Esophagus muscularis mucosa (tissue), 4 donors: ENCODE results near the gene EDEM1. TPM values are rescaled to one million over a fixed set of nuclear protein-coding genes. Genes with fewer than 3 reads are reported as not detected.

Source experiments
- DNase-seq: peaks from one replicate; pipeline ENCODE4 v3.0.0-alpha.2; 2017; ENCODE audit errors: extremely low spot score
- H3K27ac ChIP-seq, 4 donors: fragments of 200-600 bp; sonication (generic); replicated peaks in 1 of 4; 1 replicate in 3 of 4; 2 replicates in 1 of 4; pipeline ENCODE4 v1.5.1; 2016 to 2019; ENCODE audit warnings: mild to moderate bottlenecking in 1 of 4
- H3K27me3 ChIP-seq, 4 donors: fragments of 200-600 bp; sonication (generic); one replicate each; pipeline versions ENCODE4 v1.5.1 to v1.6.0; 2016 to 2019
- H3K36me3 ChIP-seq, 4 donors: fragments of 200-600 bp; sonication (generic); one replicate each; pipeline ENCODE4 v1.5.1; 2016 to 2019
- H3K4me1 ChIP-seq, 4 donors: fragments of 200-600 bp; sonication (generic); one replicate each; pipeline ENCODE4 v1.5.1; 2016 to 2019
- H3K4me3 ChIP-seq, 4 donors: fragments of 200-600 bp; sonication (generic); 1 replicate in 2 of 4; 2 replicates in 2 of 4; pipeline ENCODE4 v1.5.1; 2016 to 2019; ENCODE audit warnings: mild to moderate bottlenecking in 4 of 4, moderate library complexity in 1 of 4
- H3K9me3 ChIP-seq, 4 donors: fragments of 200-600 bp; sonication (generic); 1 replicate in 3 of 4; 2 replicates in 1 of 4; pipeline ENCODE4 v1.5.1; 2016 to 2019
- EP300 ChIP-seq: sonication (generic); formaldehyde crosslinking; IDR thresholded peaks from one replicate; pipeline ENCODE4 v1.6.1; 2017; ENCODE audit warnings: antibody characterized with exemption
- POLR2A ChIP-seq: fragments of 450-650 bp; IDR thresholded peaks from one replicate; pipeline ENCODE4 v1.6.1; 2017; ENCODE audit warnings: antibody characterized with exemption, moderate library complexity, mild to moderate bottlenecking, low read depth
- POLR2AphosphoS5 ChIP-seq, 2 donors: sonication (generic); formaldehyde crosslinking; IDR thresholded peaks; one replicate each; pipeline ENCODE4 v1.6.1; 2017; ENCODE audit warnings: antibody characterized with exemption in 2 of 2
- WGBS: methylation state at CpG from one replicate; pipeline ENCODE4 v1.1.5; 2018; 5-methylcytosine and 5-hydroxymethylcytosine counted together
- intact Hi-C: fragments of 100-400 bp; cut with DNase I; formaldehyde crosslinking; loops from one replicate; pipeline ENCODE4 v1.15.1; 2023
- total RNA-seq, 4 donors: library from RNA; depleted of rRNA; stranded (reverse); fragments of >200 nt; gene quantifications; one replicate each; pipeline versions ENCODE4 v1.1.0 to v1.2.1, GENCODE V29; 2016
- TF ChIP-seq, protein P1 (sequence below), 3 experiments: fragments of 200-600 bp in 2 of 3; fragments of 450-650 bp in 1 of 3; sonication (generic) in 2 of 3; IDR thresholded peaks; one replicate each; pipeline ENCODE4 v1.5.1; 2017 to 2019; ENCODE audit warnings: antibody characterized with exemption in 3 of 3, mild to moderate bottlenecking in 2 of 3, moderate library complexity in 1 of 3

EDEM1 gene
- total RNA-seq, 4 donors from 2014 or later, result 16.6 to 23.3 (median 19.3) TPM

DNA sequence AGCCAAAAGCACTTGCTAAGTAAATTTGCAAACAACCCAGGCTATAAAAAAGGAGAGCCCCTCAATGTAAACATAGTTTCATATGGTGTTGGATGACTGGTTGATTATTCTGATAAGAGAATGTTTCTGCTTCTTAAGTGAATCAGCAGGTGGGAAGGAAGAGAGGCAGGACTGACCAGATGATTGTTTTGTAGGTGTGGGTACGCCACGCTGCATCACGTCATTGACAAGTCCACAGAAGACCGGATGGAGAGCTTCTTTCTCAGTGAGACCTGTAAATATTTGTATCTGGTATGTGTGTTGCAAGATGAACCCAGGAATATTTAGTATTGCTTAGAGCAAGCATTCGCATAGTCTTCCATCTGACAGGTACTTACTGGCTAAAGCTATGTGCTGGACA lies 23.4 kb downstream of the EDEM1 start:
- Histone ChIP-seq H3K27ac (no peak overlapping the region), H3K4me1 (no peaks in the 10 kb centered on the region), H3K4me3 (no peak overlapping the region), H3K9me3 (no peaks in the 10 kb centered on the region), H3K36me3 (peaks cover 68 to 100% (median 96%) of the 10 kb centered on the region in 4 donors), H3K27me3 (no peaks in the 10 kb centered on the region)
- 91% methylated on average over 5 of the region's 5 CpGs for WGBS
- TF ChIP-seq POLR2AphosphoS5 (IDR thresholded peaks at IDR 0.05), result no peak
- TF ChIP-seq, protein P1, sequence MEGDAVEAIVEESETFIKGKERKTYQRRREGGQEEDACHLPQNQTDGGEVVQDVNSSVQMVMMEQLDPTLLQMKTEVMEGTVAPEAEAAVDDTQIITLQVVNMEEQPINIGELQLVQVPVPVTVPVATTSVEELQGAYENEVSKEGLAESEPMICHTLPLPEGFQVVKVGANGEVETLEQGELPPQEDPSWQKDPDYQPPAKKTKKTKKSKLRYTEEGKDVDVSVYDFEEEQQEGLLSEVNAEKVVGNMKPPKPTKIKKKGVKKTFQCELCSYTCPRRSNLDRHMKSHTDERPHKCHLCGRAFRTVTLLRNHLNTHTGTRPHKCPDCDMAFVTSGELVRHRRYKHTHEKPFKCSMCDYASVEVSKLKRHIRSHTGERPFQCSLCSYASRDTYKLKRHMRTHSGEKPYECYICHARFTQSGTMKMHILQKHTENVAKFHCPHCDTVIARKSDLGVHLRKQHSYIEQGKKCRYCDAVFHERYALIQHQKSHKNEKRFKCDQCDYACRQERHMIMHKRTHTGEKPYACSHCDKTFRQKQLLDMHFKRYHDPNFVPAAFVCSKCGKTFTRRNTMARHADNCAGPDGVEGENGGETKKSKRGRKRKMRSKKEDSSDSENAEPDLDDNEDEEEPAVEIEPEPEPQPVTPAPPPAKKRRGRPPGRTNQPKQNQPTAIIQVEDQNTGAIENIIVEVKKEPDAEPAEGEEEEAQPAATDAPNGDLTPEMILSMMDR (IDR thresholded peaks at IDR 0.05), result no peak
- no peak for TF ChIP-seq EP300
- no peak for TF ChIP-seq POLR2A
- intact Hi-C loops, result no loop called here
- no peak for DNase-seq

DNA sequence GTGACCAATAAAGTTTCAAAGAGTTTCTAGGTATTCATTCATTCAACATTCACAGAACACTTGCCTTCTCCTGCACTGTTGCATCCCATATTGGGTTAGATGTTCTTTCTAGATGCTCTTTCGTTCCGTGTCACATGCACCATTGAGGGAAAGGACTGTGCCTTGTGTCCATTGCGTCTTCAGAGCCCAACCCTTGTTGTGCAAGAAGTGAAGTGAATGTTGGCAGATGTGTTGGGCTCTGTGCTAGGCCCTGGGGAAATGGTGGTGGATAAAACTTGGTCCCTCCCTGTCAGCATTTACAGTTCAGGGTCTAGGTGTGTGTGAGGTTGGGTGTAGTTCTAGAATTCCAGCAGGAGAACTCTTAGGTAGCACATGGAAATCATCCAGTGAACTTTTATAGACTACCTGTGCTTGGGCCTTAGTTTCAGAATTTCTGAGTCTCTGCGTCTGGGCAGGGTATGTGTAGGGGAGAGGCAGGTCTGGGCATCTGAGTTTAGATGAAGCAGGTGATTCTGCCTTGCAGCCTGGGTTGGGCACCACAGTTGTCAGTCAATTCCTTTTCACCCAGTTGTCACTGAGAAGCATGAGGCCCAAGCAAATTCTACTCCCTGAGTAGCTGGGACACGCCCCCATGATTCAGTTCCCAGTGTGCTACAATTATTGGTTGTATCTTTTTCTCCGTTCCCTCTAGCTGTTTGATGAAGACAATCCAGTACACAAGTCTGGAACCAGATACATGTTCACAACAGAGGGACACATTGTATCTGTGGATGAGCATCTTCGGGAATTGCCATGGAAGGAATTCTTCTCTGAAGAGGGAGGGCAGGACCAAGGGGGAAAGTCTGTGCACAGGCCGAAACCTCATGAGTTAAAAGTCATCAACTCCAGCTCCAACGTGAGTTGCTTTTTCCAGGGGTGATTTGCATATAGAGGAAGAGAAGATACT lies 25.4 kb downstream of the EDEM1 start:
- peaks cover 68 to 100% (median 91%) of the 10 kb centered on the region in 4 donors for H3K36me3 ChIP-seq

DNA sequence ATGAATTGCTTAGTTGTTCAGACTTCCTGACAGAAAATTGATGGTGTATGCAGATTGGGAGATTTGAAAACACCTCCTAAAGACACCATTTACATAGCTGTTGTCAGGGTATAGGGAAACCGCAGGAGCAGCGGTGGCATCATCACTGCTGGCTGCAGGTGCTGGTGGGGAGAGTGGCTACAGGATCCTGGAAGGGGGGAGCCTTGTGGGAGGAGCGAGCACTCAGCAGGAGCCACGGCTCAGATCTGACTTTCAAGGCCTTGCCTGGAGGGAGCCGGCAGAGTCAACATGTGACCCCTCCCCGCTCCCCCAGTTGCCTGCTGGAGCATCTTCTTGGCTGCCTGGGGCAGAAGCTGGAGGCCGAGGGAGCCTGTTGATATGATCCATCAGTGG lies 26.1 kb downstream of the EDEM1 start:
- WGBS, result 72% methylated on average over 6 of the region's 7 CpGs
- TF ChIP-seq POLR2AphosphoS5 (IDR thresholded peaks at IDR 0.05) (no peak), EP300 (no peak), POLR2A (no peak)
- TF ChIP-seq, protein P1 (IDR thresholded peaks at IDR 0.05), result no peak
- no peak for DNase-seq
- H3K36me3 ChIP-seq, result peaks cover 61 to 100% (median 86%) of the 10 kb centered on the region in 4 donors
- no peaks in the 10 kb centered on the region for H3K27me3 ChIP-seq
- intact Hi-C loops, result no loop called here
- no peak overlapping the region for H3K27ac ChIP-seq
- H3K4me1 ChIP-seq, result peaks cover 6 to 11% (median 10%) of the 10 kb centered on the region in 4 donors
- H3K4me3 ChIP-seq, result no peak overlapping the region
- no peaks in the 10 kb centered on the region for H3K9me3 ChIP-seq

More for the DNA sequence above, 25.4 kb downstream of the EDEM1 start:
- Histone ChIP-seq H3K27ac (no peak overlapping the region), H3K4me1 (peaks cover under 1 to 5% (median 3%) of the 10 kb centered on the region in 4 donors), H3K27me3 (no peaks in the 10 kb centered on the region), H3K9me3 (no peaks in the 10 kb centered on the region), H3K4me3 (no peak overlapping the region)
- TF ChIP-seq EP300 (no peak), POLR2A (no peak), POLR2AphosphoS5 (IDR thresholded peaks at IDR 0.05) (no peak)
- TF ChIP-seq, protein P1 (IDR thresholded peaks at IDR 0.05), result no peak
- no peak for DNase-seq
- intact Hi-C loops, result no loop called here
- 85% methylated on average over 9 of the region's 9 CpGs for WGBS

DNA sequence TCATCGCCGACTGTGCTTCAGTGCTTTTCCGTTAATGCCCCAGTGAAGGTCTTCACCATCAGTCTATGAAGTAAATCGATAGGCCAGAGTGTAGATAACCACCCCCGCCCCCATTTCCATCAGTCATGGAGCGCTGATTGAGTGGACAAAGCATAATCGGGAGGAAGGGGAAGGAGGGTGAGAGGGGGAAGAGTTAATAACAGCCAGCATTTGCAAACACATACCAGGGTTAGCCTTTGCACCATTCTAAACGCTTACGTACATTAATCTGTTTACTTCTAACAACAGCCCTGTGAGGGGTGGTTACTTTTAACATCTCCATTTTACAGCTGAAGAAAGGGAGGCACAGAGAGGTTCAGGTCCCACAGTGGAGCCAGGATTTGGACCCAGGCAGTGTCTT lies 26.8 kb downstream of the EDEM1 start:
- Histone ChIP-seq H3K4me3 (no peak overlapping the region), H3K4me1 (peaks cover 6 to 19% (median 17%) of the 10 kb centered on the region in 4 donors), H3K36me3 (peaks cover 60 to 99% (median 80%) of the 10 kb centered on the region in 4 donors), H3K27me3 (no peaks in the 10 kb centered on the region), H3K27ac (no peak overlapping the region), H3K9me3 (no peaks in the 10 kb centered on the region)
- TF ChIP-seq POLR2A, result no peak
- no peak for TF ChIP-seq EP300
- TF ChIP-seq, protein P1 (IDR thresholded peaks at IDR 0.05), result no peak
- TF ChIP-seq POLR2AphosphoS5 (IDR thresholded peaks at IDR 0.05), result no peak
- no peak for DNase-seq
- intact Hi-C loops, result no loop called here
- WGBS, result 83% methylated on average over 9 of the region's 9 CpGs
